ENCODE results near the gene RBM20.

DNA sequence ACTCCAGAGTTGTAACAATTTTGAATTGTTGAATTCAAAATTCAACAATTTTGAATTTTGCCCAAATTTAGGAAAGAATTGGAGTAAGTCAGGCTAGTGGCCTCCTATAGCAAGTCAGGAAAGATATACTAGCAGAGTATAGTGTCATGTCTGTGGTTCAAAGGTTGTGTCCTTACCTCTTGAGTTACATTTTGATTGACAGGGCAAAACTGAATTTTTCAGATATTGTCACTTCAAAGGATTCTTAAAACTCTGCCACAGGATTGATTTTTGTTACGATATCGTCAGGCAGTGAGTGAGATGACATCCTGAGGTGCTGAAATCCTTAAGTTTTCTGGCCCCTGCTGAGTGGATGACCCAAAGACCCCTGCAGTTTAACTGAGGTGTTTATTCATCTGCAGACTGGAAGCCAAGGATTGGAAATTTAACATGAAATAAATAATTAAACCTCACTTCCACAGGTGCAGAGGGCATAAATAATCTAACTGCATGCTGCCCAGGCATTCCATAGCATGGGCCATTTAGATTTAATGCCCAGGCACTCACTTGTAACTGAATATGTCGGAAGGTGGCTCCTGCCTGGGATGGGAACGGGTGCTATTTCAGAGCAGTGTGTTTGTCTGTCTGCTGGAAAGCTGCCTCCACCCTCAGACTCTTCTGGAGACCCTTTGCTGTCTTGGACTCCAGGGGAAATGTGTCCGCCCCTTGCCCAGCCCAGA is 50.8 kb downstream of the RBM20 start:
- TF ChIP-seq, protein P1, sequence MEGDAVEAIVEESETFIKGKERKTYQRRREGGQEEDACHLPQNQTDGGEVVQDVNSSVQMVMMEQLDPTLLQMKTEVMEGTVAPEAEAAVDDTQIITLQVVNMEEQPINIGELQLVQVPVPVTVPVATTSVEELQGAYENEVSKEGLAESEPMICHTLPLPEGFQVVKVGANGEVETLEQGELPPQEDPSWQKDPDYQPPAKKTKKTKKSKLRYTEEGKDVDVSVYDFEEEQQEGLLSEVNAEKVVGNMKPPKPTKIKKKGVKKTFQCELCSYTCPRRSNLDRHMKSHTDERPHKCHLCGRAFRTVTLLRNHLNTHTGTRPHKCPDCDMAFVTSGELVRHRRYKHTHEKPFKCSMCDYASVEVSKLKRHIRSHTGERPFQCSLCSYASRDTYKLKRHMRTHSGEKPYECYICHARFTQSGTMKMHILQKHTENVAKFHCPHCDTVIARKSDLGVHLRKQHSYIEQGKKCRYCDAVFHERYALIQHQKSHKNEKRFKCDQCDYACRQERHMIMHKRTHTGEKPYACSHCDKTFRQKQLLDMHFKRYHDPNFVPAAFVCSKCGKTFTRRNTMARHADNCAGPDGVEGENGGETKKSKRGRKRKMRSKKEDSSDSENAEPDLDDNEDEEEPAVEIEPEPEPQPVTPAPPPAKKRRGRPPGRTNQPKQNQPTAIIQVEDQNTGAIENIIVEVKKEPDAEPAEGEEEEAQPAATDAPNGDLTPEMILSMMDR (IDR thresholded peaks at IDR 0.05) = no peak
- no peak for TF ChIP-seq POLR2A (IDR thresholded peaks at IDR 0.05)

Measured in suprapubic skin (tissue), 3 donors.